ENCODE measurements around the gene ABHD10. TPM values are rescaled to one million over a fixed set of nuclear protein-coding genes. Genes with fewer than 3 reads are reported as not detected.
A peak's percentile ranks its signal among the peaks of the same experiment; 100 is the strongest.

ABHD10 gene
- total RNA-seq, 2 donors from 2014 or later = 27.2 to 41.6 TPM

DNA sequence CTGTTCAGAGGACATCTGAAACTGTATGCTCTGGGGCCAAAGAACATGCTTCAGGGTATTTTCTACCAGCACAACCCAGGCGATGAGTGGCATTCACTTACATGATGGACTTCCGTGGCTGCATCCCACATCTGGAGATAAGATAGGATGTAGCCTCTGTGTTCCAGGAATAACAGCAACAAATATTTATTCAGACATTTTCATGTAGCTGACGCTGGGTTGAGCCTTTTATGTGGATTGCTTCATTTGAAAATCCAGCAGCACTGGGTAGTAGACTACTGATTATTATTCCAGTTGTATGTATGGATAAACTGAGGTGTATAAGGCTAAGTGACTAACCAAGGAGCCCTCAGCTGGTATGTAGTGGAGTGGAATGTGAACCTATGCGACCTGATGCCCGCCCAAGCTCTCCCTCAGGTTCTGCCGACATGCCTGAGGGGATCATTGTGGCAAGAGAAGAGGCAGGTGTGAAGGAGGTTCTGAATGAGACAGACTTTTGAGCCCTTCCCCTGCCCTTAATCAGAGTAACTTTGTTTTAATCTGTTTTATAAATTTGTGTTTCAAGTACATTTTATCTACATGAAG lies 25.9 kb upstream of the ABHD10 start:
- no peaks in the 10 kb centered on the region for H3K9me3 Mint-ChIP-seq
- no peak overlapping the region for H3K27ac Mint-ChIP-seq
- DNase-seq (ENCODE audit: low spot score) (no peak), ATAC-seq (no peak)
- H3K4me3 Mint-ChIP-seq = no peak overlapping the region
- peaks cover 0 to 2% of the 10 kb centered on the region in 2 donors for H3K4me1 Mint-ChIP-seq (ENCODE audit: low read depth in 2 of 2)
- H3K36me3 Mint-ChIP-seq = peaks cover 5% of the 10 kb centered on the region
- no peaks in the 10 kb centered on the region for H3K27me3 Mint-ChIP-seq

GRCh38 chr3:111954228-111954990 lies 24.4 kb upstream of the ABHD10 start:
- H3K9me3 Mint-ChIP-seq = no peaks in the 10 kb centered on the region

DNA sequence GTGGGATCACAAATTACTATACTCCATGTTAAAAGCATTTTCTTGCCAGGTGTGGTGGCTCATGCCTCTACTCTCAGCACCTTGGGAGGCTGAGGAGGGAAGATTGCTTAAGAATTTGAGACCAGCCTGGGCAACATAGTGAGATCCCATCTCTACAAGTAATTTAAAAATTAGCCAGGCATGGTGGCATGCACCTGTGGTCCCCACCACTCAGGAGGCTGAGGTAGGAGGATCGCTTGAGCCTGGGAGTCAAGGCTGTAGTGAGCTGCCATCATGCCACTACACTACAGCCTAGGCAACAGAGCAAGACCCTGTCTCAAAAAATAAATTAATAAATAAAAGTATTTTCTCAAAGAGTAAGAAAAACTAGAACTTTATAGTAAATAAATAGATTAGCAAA lies 22.9 kb upstream of the ABHD10 start:
- Mint-ChIP-seq H3K36me3 (no peaks in the 10 kb centered on the region), H3K27ac (no peak overlapping the region), H3K9me3 (no peaks in the 10 kb centered on the region), H3K4me3 (no peak overlapping the region), H3K27me3 (no peaks in the 10 kb centered on the region), H3K4me1 (ENCODE audit: low read depth in 2 of 2) (peaks cover 0 to 2% of the 10 kb centered on the region in 2 donors)
- ATAC-seq = no peak
- DNase-seq (ENCODE audit: low spot score) = no peak

More at GRCh38 chr3:111954228-111954990, 24.4 kb upstream of the ABHD10 start:
- H3K4me3 Mint-ChIP-seq = no peak overlapping the region
- peaks cover 5% of the 10 kb centered on the region for H3K36me3 Mint-ChIP-seq
- ATAC-seq = no peak
- peak overlapping the region in 1 of 2 donors; percentile 15 for H3K27ac Mint-ChIP-seq
- no peaks in the 10 kb centered on the region for H3K27me3 Mint-ChIP-seq
- H3K4me1 Mint-ChIP-seq (ENCODE audit: low read depth in 2 of 2) = peaks cover 0 to 2% of the 10 kb centered on the region in 2 donors
- no peak for DNase-seq (ENCODE audit: low spot score)

- Mint-ChIP-seq H3K4me3 (no peak overlapping the region), H3K36me3 (no peaks in the 10 kb centered on the region), H3K4me1 (ENCODE audit: low read depth in 2 of 2) (peaks cover 0 to 2% of the 10 kb centered on the region in 2 donors), H3K9me3 (no peaks in the 10 kb centered on the region), H3K27me3 (no peaks in the 10 kb centered on the region), H3K27ac (no peak overlapping the region)
- no peak for ATAC-seq
- no peak for DNase-seq (ENCODE audit: low spot score)
Measured at GRCh38 chr3:111956449-111956848, 22.4 kb upstream of the ABHD10 start.

GRCh38 chr3:111956995-111957734 lies 21.7 kb upstream of the ABHD10 start:
- ATAC-seq (no peak), DNase-seq (ENCODE audit: low spot score) (no peak)
- peaks cover 0 to 2% of the 10 kb centered on the region in 2 donors for H3K4me1 Mint-ChIP-seq (ENCODE audit: low read depth in 2 of 2)
- H3K27ac Mint-ChIP-seq = no peak overlapping the region
- no peaks in the 10 kb centered on the region for H3K36me3 Mint-ChIP-seq
- no peaks in the 10 kb centered on the region for H3K9me3 Mint-ChIP-seq
- H3K27me3 Mint-ChIP-seq = no peaks in the 10 kb centered on the region
- H3K4me3 Mint-ChIP-seq = no peak overlapping the region

GRCh38 chr3:111961461-111962164 lies 17.2 kb upstream of the ABHD10 start:
- H3K4me3 Mint-ChIP-seq = no peak overlapping the region
- ATAC-seq (no peak), DNase-seq (ENCODE audit: low spot score) (no peak)
- peaks cover 0 to 2% of the 10 kb centered on the region in 2 donors for H3K4me1 Mint-ChIP-seq (ENCODE audit: low read depth in 2 of 2)
- no peaks in the 10 kb centered on the region for H3K27me3 Mint-ChIP-seq
- H3K36me3 Mint-ChIP-seq = no peaks in the 10 kb centered on the region
- H3K27ac Mint-ChIP-seq = no peak overlapping the region
- no peaks in the 10 kb centered on the region for H3K9me3 Mint-ChIP-seq

- Mint-ChIP-seq H3K36me3 (no peaks in the 10 kb centered on the region), H3K4me3 (no peak overlapping the region), H3K9me3 (no peaks in the 10 kb centered on the region), H3K27me3 (no peaks in the 10 kb centered on the region), H3K4me1 (ENCODE audit: low read depth in 2 of 2) (peaks cover 7 to 10% of the 10 kb centered on the region in 2 donors), H3K27ac (no peak overlapping the region)
- ATAC-seq = peak in 1 of 2 donors; percentile 49
- no peak for DNase-seq (ENCODE audit: low spot score)
Measured at GRCh38 chr3:111963424-111963823, 15.4 kb upstream of the ABHD10 start.

GRCh38 chr3:111965484-111965883 lies 13.3 kb upstream of the ABHD10 start:
- Mint-ChIP-seq H3K36me3 (no peaks in the 10 kb centered on the region), H3K4me3 (no peak overlapping the region), H3K4me1 (ENCODE audit: low read depth in 2 of 2) (peaks cover 7 to 10% of the 10 kb centered on the region in 2 donors), H3K27me3 (no peaks in the 10 kb centered on the region), H3K9me3 (no peaks in the 10 kb centered on the region), H3K27ac (no peak overlapping the region)
- no peak for DNase-seq (ENCODE audit: low spot score)
- no peak for ATAC-seq

DNA sequence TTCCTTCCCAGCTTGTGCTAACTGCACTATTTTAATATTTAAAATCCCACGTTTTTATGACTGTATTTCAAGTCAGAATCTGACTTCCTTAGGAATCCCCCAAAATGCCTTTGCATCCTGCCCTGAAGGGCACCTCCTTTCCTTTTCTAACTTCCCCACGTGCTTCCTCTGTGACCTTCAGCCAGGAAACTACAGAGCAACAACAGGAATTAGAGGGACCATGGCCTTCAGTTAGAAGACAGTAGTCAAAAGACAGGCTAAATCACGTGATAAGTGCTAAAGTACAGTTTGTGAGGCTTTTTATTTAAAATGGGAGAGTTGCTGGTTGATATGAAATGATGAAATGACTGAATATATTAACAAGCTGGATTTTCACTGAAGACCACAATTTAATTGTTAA lies 11.8 kb upstream of the ABHD10 start:
- H3K27ac Mint-ChIP-seq = peak overlapping the region in 1 of 2 donors; percentile 30
- no peaks in the 10 kb centered on the region for H3K9me3 Mint-ChIP-seq
- H3K36me3 Mint-ChIP-seq = no peaks in the 10 kb centered on the region
- H3K4me1 Mint-ChIP-seq (ENCODE audit: low read depth in 2 of 2) = peaks cover 7 to 10% of the 10 kb centered on the region in 2 donors
- no peaks in the 10 kb centered on the region for H3K27me3 Mint-ChIP-seq
- ATAC-seq (no peak), DNase-seq (ENCODE audit: low spot score) (no peak)
- H3K4me3 Mint-ChIP-seq = no peak overlapping the region

DNA sequence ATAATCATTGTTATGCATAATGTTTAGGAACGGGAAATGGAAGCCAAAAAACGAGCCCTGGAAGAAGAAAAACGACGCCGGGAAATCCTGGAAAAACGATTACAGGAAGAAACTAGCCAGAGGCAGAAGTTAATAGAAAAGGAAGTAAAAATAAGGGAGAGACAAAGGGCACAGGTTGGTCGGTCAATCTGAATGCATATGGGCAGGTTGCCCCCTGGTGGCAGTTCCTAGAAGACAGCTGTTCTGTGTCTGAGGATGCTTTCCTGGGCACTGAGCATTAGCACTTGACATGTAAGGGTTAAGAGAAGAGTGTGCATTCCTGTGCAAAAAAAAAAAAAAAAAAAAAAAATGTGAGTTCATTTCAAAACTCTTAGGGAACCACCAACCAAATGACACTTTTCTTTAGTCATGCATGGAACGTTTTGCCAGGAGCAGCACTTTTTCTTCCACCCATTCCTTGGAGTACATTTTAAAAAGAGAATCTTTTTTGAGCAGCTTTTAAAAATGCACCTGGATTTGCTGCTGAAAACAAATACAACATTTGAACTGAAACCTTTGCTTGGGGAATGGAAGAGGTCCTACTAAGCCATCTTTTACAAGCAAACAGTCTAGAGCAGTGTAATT lies 11.1 kb upstream of the ABHD10 start:
- peak; percentile 82 for DNase-seq (ENCODE audit: low spot score)
- Mint-ChIP-seq H3K27me3 (no peaks in the 10 kb centered on the region), H3K4me3 (no peak overlapping the region), H3K27ac (peak overlapping the region in 1 of 2 donors; percentile 30), H3K9me3 (no peaks in the 10 kb centered on the region), H3K4me1 (ENCODE audit: low read depth in 2 of 2) (peaks cover 7 to 10% of the 10 kb centered on the region in 2 donors), H3K36me3 (no peaks in the 10 kb centered on the region)
- peak; percentile 81 to 87 for ATAC-seq

DNA sequence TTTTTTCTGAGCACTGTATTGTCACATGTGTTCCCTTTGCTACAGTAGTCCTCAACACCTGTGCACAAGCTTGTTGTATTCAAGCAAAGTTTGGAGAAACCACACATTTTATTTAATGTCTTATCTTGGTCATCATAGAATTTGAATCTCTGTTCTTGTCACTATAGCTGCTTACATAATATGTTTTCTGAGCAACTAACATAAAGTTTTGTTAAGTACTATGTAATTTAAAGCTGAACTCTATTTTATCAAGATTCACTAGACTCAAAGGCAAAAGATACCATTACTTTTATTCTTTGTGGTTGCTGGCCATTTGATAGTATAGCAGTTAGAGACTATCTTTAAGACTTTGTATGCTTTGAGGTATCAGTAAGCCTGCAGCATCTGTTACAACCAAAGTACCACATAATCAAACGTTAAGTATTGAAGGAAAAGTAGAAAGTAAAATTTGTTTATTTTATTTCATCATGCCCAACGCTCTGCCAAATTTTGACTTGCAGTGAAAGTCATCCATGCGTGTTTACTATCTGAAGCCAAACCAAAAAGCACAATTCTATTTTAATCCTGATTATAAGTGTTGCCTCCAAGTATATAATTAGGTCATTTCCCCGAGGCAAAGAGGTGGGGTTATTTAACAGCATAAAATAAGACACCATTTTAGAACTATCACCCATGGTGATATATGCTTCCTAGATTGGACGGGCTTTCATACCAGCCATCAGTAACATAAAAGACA lies 10.3 kb upstream of the ABHD10 start:
- H3K27me3 Mint-ChIP-seq = no peaks in the 10 kb centered on the region
- H3K4me3 Mint-ChIP-seq = no peak overlapping the region
- no peaks in the 10 kb centered on the region for H3K36me3 Mint-ChIP-seq
- peaks cover 7 to 10% of the 10 kb centered on the region in 2 donors for H3K4me1 Mint-ChIP-seq (ENCODE audit: low read depth in 2 of 2)
- H3K27ac Mint-ChIP-seq = no peak overlapping the region
- ATAC-seq = no peak
- DNase-seq (ENCODE audit: low spot score) = no peak
- H3K9me3 Mint-ChIP-seq = no peaks in the 10 kb centered on the region

DNA sequence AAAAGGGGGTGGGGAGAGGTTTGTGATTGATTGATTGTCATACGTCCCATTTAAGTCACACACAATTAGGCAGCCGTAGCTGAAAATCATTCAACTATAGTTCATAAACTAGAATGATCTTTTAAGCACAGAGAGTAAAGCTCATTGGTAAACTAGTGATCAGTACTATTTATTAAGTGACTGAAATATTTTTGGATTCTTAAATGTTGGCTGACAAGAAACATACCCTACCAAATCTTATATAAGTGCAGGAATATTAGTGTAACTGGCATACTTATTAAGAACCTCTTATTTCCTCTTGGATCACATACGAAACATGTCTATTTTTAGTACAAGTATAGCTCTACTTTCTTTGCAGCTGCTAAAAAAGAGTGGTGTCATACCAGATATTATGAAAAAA lies 8.4 kb upstream of the ABHD10 start:
- Mint-ChIP-seq H3K4me1 (ENCODE audit: low read depth in 2 of 2) (peaks cover 7 to 10% of the 10 kb centered on the region in 2 donors), H3K36me3 (peaks cover 6% of the 10 kb centered on the region), H3K4me3 (no peak overlapping the region), H3K9me3 (no peaks in the 10 kb centered on the region), H3K27ac (no peak overlapping the region), H3K27me3 (no peaks in the 10 kb centered on the region)
- DNase-seq (ENCODE audit: low spot score) (no peak), ATAC-seq (no peak)

All from natural killer cell treated with Interleukin-12 subunit alpha and Interleukin-12 subunit beta and Interleukin-15 and Interleukin-18, amount 100 ng/mL, for 72 hours (primary cell).